Endothelial cell of umbilical vein (primary cell): ENCODE measurements around the gene INTS6. TPM values are rescaled to one million over a fixed set of nuclear protein-coding genes. Genes with fewer than 3 reads are reported as not detected.

Experiments
- BruUV-seq: library from RNA; stranded (reverse); fragments of 400-500 nt; replicated peaks from 2 replicates; lab custom pipeline; 2021; lab: Mats Ljungman, UMichigan
- CTCF ChIA-PET: fragments of 300-600, 350-600 bp; sonication (Branson Sonifier 250); formaldehyde crosslinking; loops from one replicate; lab custom pipeline; 2021; ENCODE audit warnings: antibody characterized with exemption, inconsistent platforms; lab: Charles Lee
- POLR2A ChIA-PET: fragments of 300-600, 350-600 bp; sonication (Branson Sonifier 250); formaldehyde crosslinking; loops from one replicate; lab custom pipeline; 2021; ENCODE audit warnings: antibody characterized with exemption, inconsistent platforms; lab: Charles Lee
- DNase-seq: peaks from one replicate; pipeline ENCODE4 v3.0.0-alpha.2; 2011; ENCODE audit warnings: low read depth, low spot score
- FAIRE-seq: peaks from 2 replicates; lab custom pipeline; 2011; peaks lifted over from hg19 to GRCh38; lab: Jason Lieb, UNC
- H2AFZ ChIP-seq: 2 replicates; pipeline ENCODE4 v1.6.0; 2012; ENCODE audit warnings: low read depth, low read length, control low read depth, inconsistent platforms
- H3K27ac ChIP-seq: 2 replicates; pipeline ENCODE4 v1.5.1; 2011; ENCODE audit warnings: low read depth, mild to moderate bottlenecking, control low read depth, low read length, moderate library complexity; ENCODE audit not compliant: insufficient read depth
- H3K27me3 ChIP-seq, 2 experiments: 2 replicates each; pipeline versions ENCODE4 v1.6.0 to v1.6.1; 2011; ENCODE audit warnings: low read length in 2 of 2, mixed read lengths in 1 of 2; ENCODE audit not compliant: control insufficient read depth in 2 of 2, insufficient read depth in 2 of 2
- H3K36me3 ChIP-seq, 2 experiments: 2 replicates in 1 of 2; 3 replicates in 1 of 2; pipeline ENCODE4 v1.5.1; 2011; ENCODE audit warnings: low read length in 2 of 2, mild to moderate bottlenecking in 1 of 2, moderate library complexity in 1 of 2; ENCODE audit not compliant: control insufficient read depth in 2 of 2, insufficient read depth in 2 of 2; ENCODE audit errors: extremely low read depth in 1 of 2
- H3K4me1 ChIP-seq: 3 replicates; pipeline ENCODE4 v1.5.1; 2011; ENCODE audit warnings: mild to moderate bottlenecking, low read length; ENCODE audit not compliant: control insufficient read depth, insufficient read depth; ENCODE audit errors: extremely low read depth
- H3K4me2 ChIP-seq: 2 replicates; pipeline ENCODE4 v1.6.1; 2011; ENCODE audit warnings: low read length, control low read depth, mixed read lengths; ENCODE audit not compliant: insufficient read depth
- H3K4me3 ChIP-seq, 3 experiments: fragments of 200-600 bp in 1 of 3; sonication (generic), shearing (Covaris generic) in 1 of 3; replicated peaks in 1 of 3; 2 replicates each; pipeline ENCODE4 v1.5.1; 2011 to 2016; ENCODE audit warnings: control low read depth in 3 of 3, low read length in 3 of 3, mild to moderate bottlenecking in 2 of 3, inconsistent platforms in 1 of 3, low read depth in 1 of 3, moderate library complexity in 1 of 3; ENCODE audit not compliant: insufficient read depth in 1 of 3
- H3K79me2 ChIP-seq: 2 replicates; pipeline ENCODE4 v1.6.0; 2012; ENCODE audit warnings: low read length, inconsistent platforms; ENCODE audit not compliant: control insufficient read depth, insufficient read depth
- H3K9ac ChIP-seq: replicated peaks from 2 replicates; pipeline ENCODE3; 2011; ENCODE audit warnings: low read length, control low read depth; ENCODE audit not compliant: insufficient read depth; ENCODE audit errors: extremely low read depth
- H3K9me1 ChIP-seq: replicated peaks from 3 replicates; pipeline ENCODE4 v1.6.0; 2011; ENCODE audit warnings: mild to moderate bottlenecking, low read length; ENCODE audit not compliant: control insufficient read depth, insufficient read depth; ENCODE audit errors: extremely low read depth
- H3K9me3 ChIP-seq: replicated peaks from 2 replicates; pipeline ENCODE4 v1.5.1; 2012; ENCODE audit warnings: low read length, inconsistent platforms; ENCODE audit not compliant: control insufficient read depth, insufficient read depth
- H4K20me1 ChIP-seq: replicated peaks from 2 replicates; pipeline ENCODE3; 2011; ENCODE audit warnings: mild to moderate bottlenecking, low read length; ENCODE audit not compliant: control insufficient read depth, insufficient read depth; ENCODE audit errors: extremely low read depth
- CTCF ChIP-seq, 2 donors: IDR thresholded peaks; 1 replicate in 1 of 2; 2 replicates in 1 of 2; pipeline ENCODE4 v1.5.1; 2011; ENCODE audit warnings: low read length in 2 of 2, mild to moderate bottlenecking in 2 of 2, moderate library complexity in 2 of 2, control low read depth in 1 of 2, inconsistent platforms in 1 of 2, low read depth in 1 of 2; ENCODE audit not compliant: insufficient read depth in 1 of 2; ENCODE audit errors: extremely low read depth in 1 of 2
- EZH2 ChIP-seq: IDR thresholded peaks from 2 replicates; pipeline ENCODE4 v1.6.1; 2012; ENCODE audit warnings: borderline replicate concordance, low read depth, mild to moderate bottlenecking, moderate library complexity, low read length, inconsistent platforms; ENCODE audit not compliant: severe bottlenecking
- FOS ChIP-seq: IDR thresholded peaks from 2 replicates; pipeline ENCODE4 v1.6.1; 2011; ENCODE audit warnings: mild to moderate bottlenecking, low read length, moderate library complexity, borderline replicate concordance; ENCODE audit not compliant: insufficient read depth
- GATA2 ChIP-seq: IDR thresholded peaks from 2 replicates; pipeline ENCODE4 v1.7.0; 2011; ENCODE audit warnings: low read depth, mild to moderate bottlenecking, moderate library complexity, mixed read lengths, low read length; ENCODE audit not compliant: insufficient read length, insufficient read depth
- JUN ChIP-seq: IDR thresholded peaks from 2 replicates; pipeline ENCODE4 v1.6.1; 2011; ENCODE audit warnings: borderline replicate concordance, low read depth; ENCODE audit not compliant: insufficient read length, insufficient read depth
- MAX ChIP-seq: IDR thresholded peaks from 2 replicates; pipeline ENCODE4 v1.6.1; 2011; ENCODE audit not compliant: insufficient read depth, insufficient read length
- MYC ChIP-seq: IDR thresholded peaks from one replicate; pipeline ENCODE4 v1.6.1; 2011; ENCODE audit warnings: mild to moderate bottlenecking, low read depth, low read length
- POLR2A ChIP-seq: IDR thresholded peaks from 2 replicates; pipeline ENCODE4 v1.6.1; 2012; ENCODE audit warnings: low read depth, mild to moderate bottlenecking, control low read depth, low read length
- POLR2AphosphoS5 ChIP-seq: IDR thresholded peaks from 2 replicates; pipeline ENCODE4 v1.6.1; 2012; ENCODE audit warnings: low read depth, mild to moderate bottlenecking, control low read depth, low read length, moderate library complexity; ENCODE audit not compliant: insufficient read depth
- dilution Hi-C: fragments of 300-500 bp; cut with MboI; formaldehyde crosslinking; loops from one replicate; pipeline ENCODE4 v1.15.0; 2019; ENCODE audit warnings: low sequenced_read_pairs; ENCODE audit not compliant: extremely low pct_ligation_motif_present
- intact Hi-C: fragments of 100-400 bp; cut with micrococcal nuclease; formaldehyde crosslinking; loops from one replicate; pipeline ENCODE4 v1.10.0; 2022
- polyA plus RNA-seq, 4 experiments: library from polyadenylated mRNA; depleted of rRNA in 3 of 4; stranded (reverse) in 3 of 4; unstranded in 1 of 4; fragments of >200 nt; gene quantifications; 2 replicates each; pipeline versions ENCODE4 v1.2.1 to v1.2.3, GENCODE V29; 2011 to 2012; ENCODE audit warnings: missing spikeins in 1 of 4
- total RNA-seq: library from RNA; stranded (reverse); gene quantifications from 2 replicates; pipeline ENCODE4 v1.2.3, GENCODE V29; 2021

Gene INTS6
- total and polyA plus RNA-seq, 2 donors (not counting 3 experiments of a cell fraction or from before 2014, with no cell fraction given): 9.5 to 45.4 TPM

GRCh38 chr13:51355217-51355616 lies 97.6 kb downstream of the INTS6 start:
- no peaks in the 10 kb centered on the region for H3K36me3 ChIP-seq
- BruUV-seq: no TSS peak
- H4K20me1 ChIP-seq: no peaks in the 10 kb centered on the region
- dilution Hi-C loops: no loop called here
- H3K9ac ChIP-seq: no peak overlapping the region
- H3K4me3 ChIP-seq: no peak overlapping the region
- ChIA-PET CTCF (no interaction called here), POLR2A (no interaction called here)
- no peaks in the 10 kb centered on the region for H3K9me1 ChIP-seq
- no peaks in the 10 kb centered on the region for H3K79me2 ChIP-seq
- intact Hi-C loops: no loop called here
- H3K27ac ChIP-seq: no peak overlapping the region
- no peak for FAIRE-seq
- DNase-seq: no peak
- no peaks in the 10 kb centered on the region for H3K9me3 ChIP-seq
- no peak overlapping the region for H2AFZ ChIP-seq
- TF ChIP-seq MAX (no peak), CTCF (IDR thresholded peaks at IDR 0.05; ENCODE audit: extremely low read depth in 1 of 2, insufficient read depth in 1 of 2, low read depth in 1 of 2, low read length in 2 of 2) (no peak), JUN (no peak), MYC (no peak)
- H3K27me3 ChIP-seq: no peaks in the 10 kb centered on the region
- no peaks in the 10 kb centered on the region for H3K4me1 ChIP-seq
- H3K4me2 ChIP-seq: no peak overlapping the region

GRCh38 chr13:51349016-51349415 lies 103.8 kb downstream of the INTS6 start:
- no TSS peak for BruUV-seq
- H3K9me1 ChIP-seq: no peaks in the 10 kb centered on the region
- TF ChIP-seq CTCF (IDR thresholded peaks at IDR 0.05; ENCODE audit: extremely low read depth in 1 of 2, insufficient read depth in 1 of 2, low read depth in 1 of 2, low read length in 2 of 2) (no peak), JUN (no peak), POLR2AphosphoS5 (no peak), EZH2 (no peak), MYC (no peak), MAX (no peak), FOS (no peak), POLR2A (no peak), GATA2 (no peak)
- FAIRE-seq (no peak), DNase-seq (no peak)
- H3K27ac ChIP-seq: no peak overlapping the region
- H3K79me2 ChIP-seq: no peaks in the 10 kb centered on the region
- H3K36me3 ChIP-seq: no peaks in the 10 kb centered on the region
- H3K9ac ChIP-seq: no peak overlapping the region
- dilution Hi-C loops: no loop called here
- H3K9me3 ChIP-seq: no peaks in the 10 kb centered on the region
- no peaks in the 10 kb centered on the region for H3K27me3 ChIP-seq
- CTCF ChIA-PET: no interaction called here
- H3K4me3 ChIP-seq: no peak overlapping the region
- POLR2A ChIA-PET: no interaction called here
- intact Hi-C loops: no loop called here
- no peaks in the 10 kb centered on the region for H3K4me1 ChIP-seq
- no peak overlapping the region for H2AFZ ChIP-seq
- H4K20me1 ChIP-seq: no peaks in the 10 kb centered on the region
- H3K4me2 ChIP-seq: no peak overlapping the region
